ENCODE results near the gene TP53RK.

DNA sequence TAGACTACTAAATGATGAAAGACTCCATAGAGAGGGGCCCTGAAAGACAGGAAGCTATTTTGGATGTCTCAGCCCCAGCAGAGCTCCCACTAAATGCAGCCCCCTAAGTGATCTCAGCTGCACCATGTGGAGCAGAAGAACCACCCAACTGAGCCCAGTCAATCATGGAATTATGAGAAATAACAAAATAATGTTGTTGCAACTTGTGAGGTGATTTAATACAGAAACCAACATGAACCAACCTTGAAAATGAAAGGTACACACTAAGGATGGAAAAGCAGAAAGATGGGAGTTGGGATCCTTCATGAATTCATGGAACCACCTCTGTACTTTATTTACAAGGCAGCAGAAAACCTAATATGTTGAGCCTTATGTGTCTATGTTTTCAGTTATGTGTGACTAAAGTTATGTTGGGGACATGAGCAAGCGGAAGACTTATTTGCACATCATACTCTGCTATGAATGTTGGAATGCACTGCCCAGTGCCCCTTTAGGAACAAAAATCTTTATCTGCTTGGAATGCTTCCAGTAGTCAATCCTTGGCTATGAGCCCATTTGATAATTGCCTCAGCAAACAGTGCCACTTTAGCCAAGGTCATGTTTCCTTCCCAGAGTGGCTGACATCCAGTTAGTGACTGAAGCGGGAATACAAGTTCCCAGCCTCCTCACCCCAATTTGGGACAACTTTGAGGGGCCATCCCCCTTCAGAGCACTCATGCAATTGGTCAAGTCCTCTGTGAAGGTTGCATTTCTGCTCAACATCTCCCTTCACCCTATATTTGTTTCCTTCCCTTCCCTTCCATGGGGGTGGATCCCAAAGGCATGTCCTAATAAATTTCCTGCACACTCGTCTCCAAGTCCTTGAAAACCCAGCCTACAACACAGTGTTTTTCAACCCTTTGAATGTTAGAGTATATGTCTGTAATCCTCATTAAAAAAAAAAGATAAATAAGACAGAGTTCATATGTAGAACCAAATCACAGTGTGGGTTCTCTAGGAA lies 18.4 kb downstream of the TP53RK start:
- TF ChIP-seq CTCF (IDR thresholded peaks at IDR 0.05) (no peak), POLR2A (IDR thresholded peaks at IDR 0.05) (no peak)

Measured in suprapubic skin (tissue), 3 donors.